ENCODE results near the gene RAB28.
"Not testable (repeated sequence)": the region's sequence is repeated elsewhere in the genome, so short reads cannot be mapped to it uniquely, and the experiment has no call there.

GRCh38 chr4:13389901-13390300, 94.2 kb downstream of the RAB28 start:
- TF ChIP-seq CTCF (IDR thresholded peaks at IDR 0.05; ENCODE audit: insufficient read depth, low read depth, low read length); EZH2 (IDR thresholded peaks at IDR 0.05; ENCODE audit: insufficient read depth, low read length): not testable (repeated sequence)
